ENCODE results near the gene EXOSC6.

GRCh38 chr16:70290949-70291519 is 39.3 kb upstream of the EXOSC6 start:
- TF ChIP-seq CTCF (IDR thresholded peaks at IDR 0.05) (no peak), POLR2AphosphoS5 (IDR thresholded peaks at IDR 0.05; ENCODE audit: low read depth, low read length) (no peak)
